Camera-type eye (tissue), 1 donor: ENCODE measurements around the gene AZI2. TPM values are rescaled to one million over a fixed set of nuclear protein-coding genes. Genes with fewer than 3 reads are reported as not detected.

Source experiments
- total RNA-seq: library from RNA; depleted of rRNA; stranded (reverse); fragments of >200 nt; gene quantifications from one replicate; pipeline ENCODE4 v1.2.3, GENCODE V29; 2014

AZI2 gene, protein sequence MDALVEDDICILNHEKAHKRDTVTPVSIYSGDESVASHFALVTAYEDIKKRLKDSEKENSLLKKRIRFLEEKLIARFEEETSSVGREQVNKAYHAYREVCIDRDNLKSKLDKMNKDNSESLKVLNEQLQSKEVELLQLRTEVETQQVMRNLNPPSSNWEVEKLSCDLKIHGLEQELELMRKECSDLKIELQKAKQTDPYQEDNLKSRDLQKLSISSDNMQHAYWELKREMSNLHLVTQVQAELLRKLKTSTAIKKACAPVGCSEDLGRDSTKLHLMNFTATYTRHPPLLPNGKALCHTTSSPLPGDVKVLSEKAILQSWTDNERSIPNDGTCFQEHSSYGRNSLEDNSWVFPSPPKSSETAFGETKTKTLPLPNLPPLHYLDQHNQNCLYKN
- 121 TPM for total RNA-seq

DNA sequence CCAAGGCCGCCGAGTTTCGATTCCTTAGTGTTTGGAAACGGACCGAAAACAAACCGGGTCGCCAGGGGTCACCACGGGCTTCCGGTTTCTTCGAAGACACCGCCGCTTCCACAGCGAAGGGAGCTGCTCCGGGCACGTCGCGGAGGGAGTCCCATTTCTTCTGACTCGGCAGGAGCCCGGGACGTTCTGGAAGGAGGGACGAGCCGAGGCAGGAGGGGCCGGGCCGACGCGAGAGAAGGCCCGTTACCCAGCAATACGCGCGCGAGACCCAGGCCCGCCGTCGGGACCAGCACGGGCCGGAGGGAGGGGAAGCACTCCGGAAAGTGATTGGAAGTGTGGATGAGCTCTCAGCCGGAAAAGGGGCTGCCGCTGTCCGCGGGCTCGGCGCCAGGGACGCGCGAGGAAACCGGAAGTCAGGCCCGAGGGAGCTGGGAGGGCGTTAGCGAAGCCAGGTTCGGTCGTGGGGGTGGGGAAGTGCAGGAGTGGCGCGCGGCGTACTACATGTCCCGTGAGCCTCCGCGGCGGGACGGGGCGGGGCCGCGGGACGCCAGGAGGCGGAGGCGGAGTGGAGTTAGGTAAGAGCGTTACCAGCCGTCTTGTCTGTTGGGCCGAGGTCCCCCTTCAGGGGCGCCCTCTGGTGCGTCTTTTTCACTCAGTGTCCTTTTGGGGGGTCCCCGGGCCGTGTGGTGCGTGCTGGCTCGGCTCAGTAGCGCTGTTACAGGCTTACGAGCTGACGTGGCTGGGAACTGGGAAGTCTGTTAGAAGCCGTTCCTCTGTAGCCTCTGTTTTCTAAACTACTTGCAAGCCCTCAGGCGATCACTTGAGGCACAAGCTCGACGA, at the start of gene AZI2, which contains the start of gene ZCWPW2:
Gene AZI2, minus strand, starts transcription at position 196 of the 840 bp plus-strand sequence. CDS start 8,207 bp downstream, outside the sequence.
Gene ZCWPW2, plus strand, starts transcription at position 93 of the 840 bp plus-strand sequence. CDS start 64,348 bp downstream, outside the sequence.

Other genes with a start within 250 kb of the AZI2 start
- gene CMC1, start 107.2 kb downstream of the AZI2 start, total RNA-seq: 11.7 TPM
- 2.6 TPM for gene ZCWPW2, start 103 bp downstream of the AZI2 start, total RNA-seq